IMR-90 (cell line): ENCODE measurements around the gene TPCN1. TPM values are rescaled to one million over a fixed set of nuclear protein-coding genes. Genes with fewer than 3 reads are reported as not detected.

Experiments used
- ATAC-seq: fragments of 200-7000 bp; cut with Tn5 transposase; 2 replicates; pipeline ENCODE4 v1.9.1; 2020; ENCODE audit warnings: low read depth, mild to moderate bottlenecking, moderate library complexity
- BruUV-seq: library from RNA; stranded (reverse); fragments of 400-500 nt; replicated peaks from 2 replicates; lab custom pipeline; 2021; lab: Mats Ljungman, UMichigan
- CTCF ChIA-PET: fragments of 300-600 bp; formaldehyde crosslinking; extraction: SDS; loops from one replicate; lab custom pipeline; 2021; ENCODE audit warnings: antibody characterized with exemption; lab: Yijun Ruan, JAX
- POLR2A ChIA-PET: fragments of 300-600 bp; sonication (Branson Sonifier 250); formaldehyde crosslinking; loops from one replicate; lab custom pipeline; 2022; ENCODE audit warnings: antibody characterized with exemption; ENCODE audit not compliant: unreplicated experiment; lab: Charles Lee
- DNase-seq: peaks from one replicate; pipeline ENCODE4 v3.0.0; 2013
- H2AFZ ChIP-seq: replicated peaks from 2 replicates; pipeline ENCODE3; 2013; ENCODE audit warnings: low read length, mild to moderate bottlenecking; ENCODE audit not compliant: poor library complexity
- H2AK5ac ChIP-seq: 2 replicates; pipeline ENCODE4 v1.6.1; 2013; ENCODE audit warnings: low read depth, low read length, inconsistent platforms
- H2AK9ac ChIP-seq: replicated peaks from 2 replicates; pipeline ENCODE3; 2013; ENCODE audit warnings: mild to moderate bottlenecking, low read depth, low read length, moderate library complexity; ENCODE audit not compliant: poor library complexity
- H2BK120ac ChIP-seq: 2 replicates; pipeline ENCODE4 v1.6.1; 2013; ENCODE audit warnings: low read depth, low read length, inconsistent platforms
- H2BK15ac ChIP-seq: 3 replicates; pipeline ENCODE4 v1.6.1; 2013; ENCODE audit warnings: low read depth, low read length, inconsistent platforms
- H2BK20ac ChIP-seq: 2 replicates; pipeline ENCODE4 v1.6.1; 2013; ENCODE audit warnings: low read depth, mild to moderate bottlenecking, inconsistent platforms, low read length, moderate library complexity
- H2BK5ac ChIP-seq: 2 replicates; pipeline ENCODE4 v1.6.1; 2013; ENCODE audit warnings: mild to moderate bottlenecking, low read depth, low read length, inconsistent platforms; ENCODE audit not compliant: poor library complexity, severe bottlenecking
- H3K14ac ChIP-seq: replicated peaks from 2 replicates; pipeline ENCODE4 v1.6.1; 2013; ENCODE audit warnings: low read depth, low read length, inconsistent platforms
- H3K18ac ChIP-seq: 2 replicates; pipeline ENCODE4 v1.6.1; 2013; ENCODE audit warnings: low read depth, low read length, control low read depth
- H3K23ac ChIP-seq: 2 replicates; pipeline ENCODE4 v1.6.1; 2013; ENCODE audit warnings: low read depth, low read length, inconsistent platforms
- H3K27ac ChIP-seq: 2 replicates; pipeline ENCODE4 v1.5.1; 2013; ENCODE audit warnings: mild to moderate bottlenecking, control low read depth, low read length; ENCODE audit not compliant: insufficient read depth
- H3K27me3 ChIP-seq: 2 replicates; pipeline ENCODE4 v1.6.1; 2013; ENCODE audit warnings: low read length; ENCODE audit not compliant: control insufficient read depth, insufficient read depth
- H3K36me3 ChIP-seq: 2 replicates; pipeline ENCODE4 v1.6.1; 2013; ENCODE audit warnings: low read length, mixed read lengths; ENCODE audit not compliant: control insufficient read depth, insufficient read depth
- H3K4ac ChIP-seq: 2 replicates; pipeline ENCODE4 v1.6.1; 2013; ENCODE audit warnings: low read depth, low read length, inconsistent platforms
- H3K4me1 ChIP-seq: 2 replicates; pipeline ENCODE4 v1.6.1; 2013; ENCODE audit warnings: low read length, mixed read lengths; ENCODE audit not compliant: control insufficient read depth, insufficient read depth
- H3K4me2 ChIP-seq: 2 replicates; pipeline ENCODE4 v1.6.1; 2013; ENCODE audit warnings: low read depth, mild to moderate bottlenecking, control low read depth, low read length, moderate library complexity
- H3K4me3 ChIP-seq: 2 replicates; pipeline ENCODE4 v1.5.1; 2013; ENCODE audit warnings: low read depth, mild to moderate bottlenecking, control low read depth, low read length, moderate library complexity; ENCODE audit not compliant: insufficient read depth
- H3K56ac ChIP-seq: 2 replicates; pipeline ENCODE4 v1.6.1; 2013; ENCODE audit warnings: low read length, inconsistent platforms; ENCODE audit not compliant: insufficient read depth; ENCODE audit errors: extremely low read depth
- H3K79me1 ChIP-seq, 2 experiments: 2 replicates each; pipeline ENCODE4 v1.6.1; 2013; ENCODE audit warnings: low read length in 2 of 2, inconsistent platforms in 1 of 2, low read depth in 1 of 2
- H3K9ac ChIP-seq: 2 replicates; pipeline ENCODE4 v1.6.1; 2013; ENCODE audit warnings: low read depth, low read length, control low read depth
- H3K9me1 ChIP-seq: 2 replicates; pipeline ENCODE4 v1.6.1; 2013; ENCODE audit warnings: low read length, inconsistent platforms; ENCODE audit not compliant: insufficient read depth
- H3K9me3 ChIP-seq: 2 replicates; pipeline ENCODE4 v1.6.1; 2013; ENCODE audit warnings: low read length; ENCODE audit not compliant: control insufficient read depth, insufficient read depth
- H4K20me1 ChIP-seq: 2 replicates; pipeline ENCODE4 v1.6.1; 2013; ENCODE audit warnings: low read length, inconsistent platforms; ENCODE audit not compliant: insufficient read depth
- H4K5ac ChIP-seq: 2 replicates; pipeline ENCODE4 v1.6.1; 2013; ENCODE audit warnings: mild to moderate bottlenecking, low read depth, low read length, control low read depth
- H4K8ac ChIP-seq, 2 experiments: 2 replicates each; pipeline ENCODE4 v1.6.1; 2013; ENCODE audit warnings: low read depth in 2 of 2, low read length in 2 of 2, control low read depth in 1 of 2, inconsistent platforms in 1 of 2
- H4K91ac ChIP-seq: 2 replicates; pipeline ENCODE4 v1.6.1; 2013; ENCODE audit warnings: low read depth, low read length, inconsistent platforms; ENCODE audit not compliant: insufficient read depth
- BHLHE40 ChIP-seq: fragments of 150-350 bp; IDR thresholded peaks from 2 replicates; pipeline ENCODE4 v1.6.1; 2016; ENCODE audit warnings: mild to moderate bottlenecking, low read depth, low read length
- CEBPB ChIP-seq: IDR thresholded peaks from 2 replicates; pipeline ENCODE4 v1.6.1; 2012; ENCODE audit warnings: low read depth, low read length, improper control_type of control experiment
- CHD1 ChIP-seq: IDR thresholded peaks from 2 replicates; pipeline ENCODE4 v1.6.1; 2012; ENCODE audit warnings: low read depth, low read length, improper control_type of control experiment
- MAFK ChIP-seq: IDR thresholded peaks from 2 replicates; pipeline ENCODE4 v1.6.1; 2012; ENCODE audit warnings: low read depth, low read length, improper control_type of control experiment
- MAZ ChIP-seq: IDR thresholded peaks from 2 replicates; pipeline ENCODE4 v1.6.1; 2012; ENCODE audit warnings: low read depth, mild to moderate bottlenecking, low read length, improper control_type of control experiment, moderate library complexity, borderline replicate concordance
- MXI1 ChIP-seq: IDR thresholded peaks from 2 replicates; pipeline ENCODE4 v1.6.1; 2012; ENCODE audit warnings: low read depth, mild to moderate bottlenecking, low read length, moderate library complexity, borderline replicate concordance
- POLR2A ChIP-seq: IDR thresholded peaks from 2 replicates; pipeline ENCODE4 v1.6.1; 2012; ENCODE audit warnings: mild to moderate bottlenecking, low read depth, low read length
- RAD21 ChIP-seq: IDR thresholded peaks from 2 replicates; pipeline ENCODE4 v1.6.1; 2012; ENCODE audit warnings: low read length, improper control_type of control experiment
- RCOR1 ChIP-seq: IDR thresholded peaks from 2 replicates; pipeline ENCODE4 v1.6.1; 2012; ENCODE audit warnings: mild to moderate bottlenecking, low read length, improper control_type of control experiment; ENCODE audit not compliant: insufficient replicate concordance
- RFX5 ChIP-seq: IDR thresholded peaks from 2 replicates; pipeline ENCODE4 v1.8.0; 2012; ENCODE audit warnings: low read depth, mild to moderate bottlenecking, low read length, moderate library complexity
- SMC3 ChIP-seq: fragments of 150-350 bp; IDR thresholded peaks from 2 replicates; pipeline ENCODE4 v1.6.1; 2016; ENCODE audit warnings: low read depth, mild to moderate bottlenecking, antibody characterized with exemption, low read length, moderate library complexity
- WGBS, 2 experiments: methylation state at CpG; one replicate each; pipeline versions ENCODE4 v1.1.5 to v1.1.7; 2013; ENCODE audit warnings: missing lambda C conversion rate in 2 of 2; ENCODE audit not compliant: insufficient read length in 1 of 2; ENCODE audit errors: extremely low coverage in 2 of 2; 5-methylcytosine and 5-hydroxymethylcytosine counted together
- dilution Hi-C: fragments of 300-500 bp; cut with HindIII; formaldehyde crosslinking; loops from one replicate; pipeline ENCODE4 v1.14.3; 2018; ENCODE audit warnings: low sequenced_read_pairs; ENCODE audit not compliant: unreplicated experiment
- in situ Hi-C: fragments of 300-500 bp; cut with MboI; formaldehyde crosslinking; loops from 3 replicates; pipeline ENCODE4 v1.14.3; 2019; ENCODE audit warnings: low sequenced_read_pairs, inconsistent platforms, mixed read lengths
- intact Hi-C: fragments of 100-400 bp; cut with micrococcal nuclease; formaldehyde crosslinking; loops from 2 replicates; pipeline ENCODE4 v1.10.0; 2022
- polyA plus RNA-seq, 3 experiments: library from polyadenylated mRNA; depleted of rRNA; stranded (reverse); fragments of >200 nt; gene quantifications; 2 replicates each; pipeline ENCODE4 v1.2.3, GENCODE V29; 2012; ENCODE audit warnings: low replicate concordance in 1 of 3
- total RNA-seq: library from RNA; depleted of rRNA; stranded (reverse); fragments of >200 nt; gene quantifications from 2 replicates; pipeline ENCODE4 v1.2.3, GENCODE V29; 2012
- TF ChIP-seq, protein P1 (sequence below): fragments of 150-350 bp; IDR thresholded peaks from 2 replicates; pipeline ENCODE4 v1.6.1; 2016; ENCODE audit warnings: low read depth, mild to moderate bottlenecking, low read length, moderate library complexity, borderline replicate concordance
- TF ChIP-seq, protein P2 (sequence below): fragments of 150-350 bp; IDR thresholded peaks from 2 replicates; pipeline ENCODE4 v1.6.1; 2017; ENCODE audit warnings: mild to moderate bottlenecking, antibody characterized with exemption, low read length, low read depth
- TF ChIP-seq, protein P3 (sequence below): conservative IDR thresholded peaks from 2 replicates; pipeline ENCODE4 v1.5.1; 2012; ENCODE audit warnings: mild to moderate bottlenecking, low read depth, low read length, improper control_type of control experiment

TPCN1 gene
- total and polyA plus RNA-seq, 2 of the 4 experiments (the other 2 are of a cell fraction) = 2.0 to 13.2 TPM

DNA sequence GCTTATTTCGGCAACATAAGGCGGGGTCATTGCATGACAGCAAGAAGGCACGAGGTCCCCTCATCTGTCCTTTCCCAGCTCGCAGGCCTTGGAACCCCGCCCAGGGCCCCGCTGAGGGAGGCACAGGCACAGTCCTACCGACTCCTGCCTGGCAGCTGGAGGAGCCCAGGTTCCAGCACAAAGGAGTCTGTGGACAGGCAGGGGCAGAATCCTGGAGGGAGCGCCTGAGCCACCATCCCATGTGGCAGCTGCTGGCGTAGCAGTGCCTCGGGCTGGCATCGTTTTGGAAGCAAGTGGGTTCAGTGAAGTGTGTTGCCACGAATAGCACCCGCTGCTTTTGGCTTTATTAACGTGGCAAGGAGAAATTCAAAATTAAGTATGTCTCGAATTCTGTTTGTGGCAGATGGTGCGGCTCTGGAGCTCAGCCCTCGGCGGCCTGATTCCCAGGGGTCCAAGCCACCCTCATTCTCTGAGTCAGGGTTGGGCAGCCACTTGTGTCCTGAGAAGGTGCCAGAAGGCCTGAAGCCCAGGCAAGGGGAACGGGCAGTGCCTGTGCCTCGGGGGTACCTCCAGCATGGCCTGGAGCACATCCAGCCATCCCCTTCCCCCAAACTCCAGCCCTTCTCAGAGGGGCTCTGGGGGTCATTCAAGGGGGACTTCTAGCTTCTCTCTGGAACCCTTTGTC lies 77.7 kb downstream of the TPCN1 start:
- 80% methylated on average over 6 of the region's 20 CpGs; no CpG with 5 or more reads in 1 of the 2 experiments for WGBS, 2 experiments
- ChIA-PET CTCF (no interaction called here), POLR2A (no interaction called here)
- in situ Hi-C loops = no loop called here
- peak overlapping the region; percentile 20; the same call in 1 of the 2 replicates for H3K9ac ChIP-seq
- peak overlapping the region; percentile 61; the same call in 2 of the 3 replicates for H2BK15ac ChIP-seq
- H3K36me3 ChIP-seq = peaks cover 7% of the 10 kb centered on the region; the same call in 1 of the 2 replicates
- H4K20me1 ChIP-seq = no peaks in the 10 kb centered on the region
- dilution Hi-C loops = no loop called here
- H3K4me2 ChIP-seq = no peak overlapping the region
- no peaks in the 10 kb centered on the region for H3K9me3 ChIP-seq
- peak overlapping the region; percentile 76 for H3K14ac ChIP-seq
- H3K56ac ChIP-seq = no peak overlapping the region
- peaks cover 14% of the 10 kb centered on the region; the same call in 1 of the 2 replicates for H3K9me1 ChIP-seq
- H2AK9ac ChIP-seq = peak overlapping the region; percentile 95
- H4K91ac ChIP-seq = peak overlapping the region; percentile 47
- H2AFZ ChIP-seq = peak overlapping the region; percentile 64
- DNase-seq (no peak), ATAC-seq (no peak)
- no TSS peak for BruUV-seq
- H2AK5ac ChIP-seq = peak overlapping the region; percentile 75
- H3K27ac ChIP-seq = peak overlapping the region; percentile 16
- no peaks in the 10 kb centered on the region for H3K27me3 ChIP-seq
- H3K23ac ChIP-seq = peak overlapping the region; percentile 18; the same call in 1 of the 2 replicates
- peak overlapping the region; percentile 43 to 66; a peak in 2 of 4 replicates for H4K8ac ChIP-seq
- 0 out of 2 replicates have a peak overlapping the region, but pooled peaks have one; percentile 13 for H4K5ac ChIP-seq
- H3K4me1 ChIP-seq = peaks cover 11% of the 10 kb centered on the region
- H3K18ac ChIP-seq = no peak overlapping the region
- H3K4ac ChIP-seq = peak overlapping the region; percentile 6
- intact Hi-C loops = loop anchor here (5.0 kb wide), 1 partner anchor 102 kb away; no protein-coding TSS in a partner anchor
- no peak overlapping the region for H2BK5ac ChIP-seq
- peak overlapping the region; percentile 52 for H2BK20ac ChIP-seq
- no peaks in the 10 kb centered on the region for H3K79me1 ChIP-seq
- peak overlapping the region; percentile 6 for H2BK120ac ChIP-seq
- TF ChIP-seq MAFK = no peak
- no peak for TF ChIP-seq MXI1
- TF ChIP-seq, protein P1, sequence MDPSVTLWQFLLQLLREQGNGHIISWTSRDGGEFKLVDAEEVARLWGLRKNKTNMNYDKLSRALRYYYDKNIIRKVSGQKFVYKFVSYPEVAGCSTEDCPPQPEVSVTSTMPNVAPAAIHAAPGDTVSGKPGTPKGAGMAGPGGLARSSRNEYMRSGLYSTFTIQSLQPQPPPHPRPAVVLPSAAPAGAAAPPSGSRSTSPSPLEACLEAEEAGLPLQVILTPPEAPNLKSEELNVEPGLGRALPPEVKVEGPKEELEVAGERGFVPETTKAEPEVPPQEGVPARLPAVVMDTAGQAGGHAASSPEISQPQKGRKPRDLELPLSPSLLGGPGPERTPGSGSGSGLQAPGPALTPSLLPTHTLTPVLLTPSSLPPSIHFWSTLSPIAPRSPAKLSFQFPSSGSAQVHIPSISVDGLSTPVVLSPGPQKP = no peak
- TF ChIP-seq RCOR1 = no peak
- TF ChIP-seq CHD1 = no peak
- TF ChIP-seq CEBPB = no peak
- TF ChIP-seq BHLHE40 = no peak
- TF ChIP-seq, protein P2, sequence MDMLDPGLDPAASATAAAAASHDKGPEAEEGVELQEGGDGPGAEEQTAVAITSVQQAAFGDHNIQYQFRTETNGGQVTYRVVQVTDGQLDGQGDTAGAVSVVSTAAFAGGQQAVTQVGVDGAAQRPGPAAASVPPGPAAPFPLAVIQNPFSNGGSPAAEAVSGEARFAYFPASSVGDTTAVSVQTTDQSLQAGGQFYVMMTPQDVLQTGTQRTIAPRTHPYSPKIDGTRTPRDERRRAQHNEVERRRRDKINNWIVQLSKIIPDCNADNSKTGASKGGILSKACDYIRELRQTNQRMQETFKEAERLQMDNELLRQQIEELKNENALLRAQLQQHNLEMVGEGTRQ = no peak
- no peak for TF ChIP-seq SMC3
- TF ChIP-seq, protein P3, sequence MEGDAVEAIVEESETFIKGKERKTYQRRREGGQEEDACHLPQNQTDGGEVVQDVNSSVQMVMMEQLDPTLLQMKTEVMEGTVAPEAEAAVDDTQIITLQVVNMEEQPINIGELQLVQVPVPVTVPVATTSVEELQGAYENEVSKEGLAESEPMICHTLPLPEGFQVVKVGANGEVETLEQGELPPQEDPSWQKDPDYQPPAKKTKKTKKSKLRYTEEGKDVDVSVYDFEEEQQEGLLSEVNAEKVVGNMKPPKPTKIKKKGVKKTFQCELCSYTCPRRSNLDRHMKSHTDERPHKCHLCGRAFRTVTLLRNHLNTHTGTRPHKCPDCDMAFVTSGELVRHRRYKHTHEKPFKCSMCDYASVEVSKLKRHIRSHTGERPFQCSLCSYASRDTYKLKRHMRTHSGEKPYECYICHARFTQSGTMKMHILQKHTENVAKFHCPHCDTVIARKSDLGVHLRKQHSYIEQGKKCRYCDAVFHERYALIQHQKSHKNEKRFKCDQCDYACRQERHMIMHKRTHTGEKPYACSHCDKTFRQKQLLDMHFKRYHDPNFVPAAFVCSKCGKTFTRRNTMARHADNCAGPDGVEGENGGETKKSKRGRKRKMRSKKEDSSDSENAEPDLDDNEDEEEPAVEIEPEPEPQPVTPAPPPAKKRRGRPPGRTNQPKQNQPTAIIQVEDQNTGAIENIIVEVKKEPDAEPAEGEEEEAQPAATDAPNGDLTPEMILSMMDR = no peak
- no peak for TF ChIP-seq RAD21
- no peak for TF ChIP-seq RFX5
- no peak for TF ChIP-seq POLR2A
- TF ChIP-seq MAZ = no peak
- H3K4me3 ChIP-seq = no peak overlapping the region
